ENCODE data around the gene IL1R2. TPM values are rescaled to one million over a fixed set of nuclear protein-coding genes. Genes with fewer than 3 reads are reported as not detected.
"Not testable (repeated sequence)": the region's sequence is repeated elsewhere in the genome, so short reads cannot be mapped to it uniquely, and the experiment has no call there.

Gene IL1R2
- total RNA-seq, 1 donor from 2014 or later, result 0.50 TPM

GRCh38 chr2:102000813-102001766, 9.3 kb downstream of the IL1R2 start:
- no peak overlapping the region for H3K4me3 ChIP-seq (ENCODE audit: low read depth, low read length)
- no peak for DNase-seq (ENCODE audit: low read depth)
- TF ChIP-seq CTCF (IDR thresholded peaks at IDR 0.05; ENCODE audit: insufficient read depth, low read length, poor library complexity, severe bottlenecking), result no peak
- H3K27me3 ChIP-seq (ENCODE audit: control insufficient read depth, insufficient read depth, low read length), result no peaks in the 10 kb centered on the region
- H3K36me3 ChIP-seq (ENCODE audit: control insufficient read depth, insufficient read depth, low read length), result no peaks in the 10 kb centered on the region

GRCh38 chr2:102001767-102002142, 10.0 kb downstream of the IL1R2 start:
- no peak for DNase-seq (ENCODE audit: low read depth)
- no peaks in the 10 kb centered on the region for H3K27me3 ChIP-seq (ENCODE audit: control insufficient read depth, insufficient read depth, low read length)
- TF ChIP-seq CTCF (IDR thresholded peaks at IDR 0.05; ENCODE audit: insufficient read depth, low read length, poor library complexity, severe bottlenecking), result no peak
- H3K36me3 ChIP-seq (ENCODE audit: control insufficient read depth, insufficient read depth, low read length), result no peaks in the 10 kb centered on the region
- no peak overlapping the region for H3K4me3 ChIP-seq (ENCODE audit: low read depth, low read length)

- Histone ChIP-seq H3K27me3 (ENCODE audit: control insufficient read depth, insufficient read depth, low read length) (no peaks in the 10 kb centered on the region), H3K4me3 (ENCODE audit: low read depth, low read length) (no peak overlapping the region), H3K36me3 (ENCODE audit: control insufficient read depth, insufficient read depth, low read length) (no peaks in the 10 kb centered on the region)
- DNase-seq (ENCODE audit: low read depth), result no peak
- TF ChIP-seq CTCF (IDR thresholded peaks at IDR 0.05; ENCODE audit: insufficient read depth, low read length, poor library complexity, severe bottlenecking), result no peak
These were observed 10.5 kb downstream of the IL1R2 start for GRCh38 chr2:102002228-102002627.

GRCh38 chr2:102002909-102003308, 11.1 kb downstream of the IL1R2 start:
- not testable (repeated sequence) for H3K27me3 ChIP-seq (ENCODE audit: control insufficient read depth, insufficient read depth, low read length); H3K36me3 ChIP-seq (ENCODE audit: control insufficient read depth, insufficient read depth, low read length); H3K4me3 ChIP-seq (ENCODE audit: low read depth, low read length); DNase-seq (ENCODE audit: low read depth)

- no peaks in the 10 kb centered on the region for H3K36me3 ChIP-seq (ENCODE audit: control insufficient read depth, insufficient read depth, low read length)
- TF ChIP-seq CTCF (IDR thresholded peaks at IDR 0.05; ENCODE audit: insufficient read depth, low read length, poor library complexity, severe bottlenecking), result no peak
- no peak for DNase-seq (ENCODE audit: low read depth)
- H3K4me3 ChIP-seq (ENCODE audit: low read depth, low read length), result no peak overlapping the region
- H3K27me3 ChIP-seq (ENCODE audit: control insufficient read depth, insufficient read depth, low read length), result no peaks in the 10 kb centered on the region
These were observed 11.9 kb downstream of the IL1R2 start for GRCh38 chr2:102003696-102004095.

- no peak for DNase-seq (ENCODE audit: low read depth)
- Histone ChIP-seq H3K36me3 (ENCODE audit: control insufficient read depth, insufficient read depth, low read length) (no peaks in the 10 kb centered on the region), H3K4me3 (ENCODE audit: low read depth, low read length) (no peak overlapping the region), H3K27me3 (ENCODE audit: control insufficient read depth, insufficient read depth, low read length) (no peaks in the 10 kb centered on the region)
- no peak for TF ChIP-seq CTCF (IDR thresholded peaks at IDR 0.05; ENCODE audit: insufficient read depth, low read length, poor library complexity, severe bottlenecking)
These were observed 12.8 kb downstream of the IL1R2 start for GRCh38 chr2:102004581-102004980.

All from kidney epithelial cell (primary cell).